ENCODE results near the gene PFN3.

Gene PFN3, protein sequence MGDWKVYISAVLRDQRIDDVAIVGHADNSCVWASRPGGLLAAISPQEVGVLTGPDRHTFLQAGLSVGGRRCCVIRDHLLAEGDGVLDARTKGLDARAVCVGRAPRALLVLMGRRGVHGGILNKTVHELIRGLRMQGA

GRCh38 chr5:177399997-177400868 lies at the start of gene PFN3:
Gene PFN3 (minus strand): TSS chr5:177400661. CDS start chr5:177400576, 85 bp downstream.
- no peak for DNase-seq (ENCODE audit: low spot score)

DNA sequence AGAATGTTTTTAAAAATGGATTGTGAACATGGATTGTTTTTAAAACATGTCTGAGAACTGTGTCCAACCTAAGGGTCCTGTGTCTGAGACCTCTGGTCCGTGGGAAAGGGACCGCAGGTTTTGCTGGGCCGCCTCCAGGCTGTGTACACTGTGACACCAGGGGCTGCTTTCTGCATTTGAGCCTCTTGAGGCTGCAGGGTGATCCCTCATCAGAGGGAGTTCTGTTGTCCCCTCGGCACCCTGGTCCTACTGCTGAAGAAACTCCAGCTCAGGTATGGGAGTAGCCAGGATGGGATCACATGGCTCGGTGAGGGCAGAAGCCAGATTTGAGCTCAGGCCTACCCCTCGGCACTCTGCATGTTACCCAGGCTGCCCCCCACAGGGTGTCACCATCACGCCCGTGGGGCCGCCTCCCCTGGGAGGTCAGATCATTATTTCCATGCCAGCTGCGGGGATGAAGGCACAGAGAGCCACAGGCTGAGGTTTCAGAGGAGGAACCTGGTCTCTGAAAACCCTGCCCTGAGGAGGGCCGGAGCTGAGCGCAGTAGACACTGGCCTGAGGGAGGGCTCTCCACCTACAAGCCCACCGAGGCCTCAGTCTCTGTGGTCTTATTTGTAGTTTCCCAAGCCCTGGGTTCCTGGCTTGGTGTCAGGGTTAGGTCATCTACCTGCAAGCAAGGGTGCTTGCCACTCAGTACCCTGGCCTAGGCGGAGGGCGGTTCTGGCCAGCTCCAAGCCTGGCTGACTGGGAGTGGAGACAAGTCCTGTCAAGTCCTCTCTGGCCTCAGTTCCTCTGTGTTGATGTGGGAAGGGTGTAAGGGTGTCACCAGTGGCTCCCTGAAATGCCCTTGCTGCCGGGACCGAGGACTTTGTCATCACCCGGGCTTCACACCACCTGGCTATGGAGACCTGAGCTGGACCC lies 48.9 kb upstream of the PFN3 start:
- no peak for DNase-seq (ENCODE audit: low spot score)

DNA sequence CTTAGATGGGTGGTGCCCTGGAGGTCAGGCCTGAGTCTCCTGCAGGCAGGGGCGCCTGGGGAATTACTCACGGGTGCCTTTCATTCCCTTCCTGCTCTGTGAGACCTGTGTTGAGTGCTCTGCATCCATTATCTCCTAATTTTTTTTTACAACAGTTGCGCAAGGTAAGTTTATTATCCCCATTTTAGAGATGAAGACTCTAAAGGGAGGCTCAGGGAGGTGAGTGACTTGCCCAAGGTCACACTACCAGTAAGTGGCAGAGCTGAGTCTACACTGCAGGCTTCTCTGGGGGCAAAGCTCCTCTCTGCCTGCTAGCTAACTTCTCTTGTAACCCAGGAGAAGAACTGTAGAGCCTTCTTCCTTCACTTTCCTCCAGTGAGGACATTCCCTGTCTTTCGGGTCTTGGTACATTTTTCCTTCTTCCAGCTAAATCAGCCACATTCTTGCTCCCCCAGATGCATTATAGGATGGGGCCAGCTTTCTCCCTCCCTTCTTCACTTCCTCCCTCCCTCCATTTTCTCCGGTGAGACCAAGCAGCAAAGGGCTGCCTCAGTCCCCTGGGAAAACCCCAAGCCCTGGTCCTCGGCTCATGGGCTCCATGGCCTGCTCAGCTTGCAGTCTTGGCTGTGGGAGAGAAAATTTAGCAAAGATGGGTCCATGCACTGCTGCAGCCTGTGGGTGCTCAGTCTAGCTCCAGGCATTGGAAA lies 47.9 kb upstream of the PFN3 start:
- DNase-seq (ENCODE audit: low spot score) = no peak

DNA sequence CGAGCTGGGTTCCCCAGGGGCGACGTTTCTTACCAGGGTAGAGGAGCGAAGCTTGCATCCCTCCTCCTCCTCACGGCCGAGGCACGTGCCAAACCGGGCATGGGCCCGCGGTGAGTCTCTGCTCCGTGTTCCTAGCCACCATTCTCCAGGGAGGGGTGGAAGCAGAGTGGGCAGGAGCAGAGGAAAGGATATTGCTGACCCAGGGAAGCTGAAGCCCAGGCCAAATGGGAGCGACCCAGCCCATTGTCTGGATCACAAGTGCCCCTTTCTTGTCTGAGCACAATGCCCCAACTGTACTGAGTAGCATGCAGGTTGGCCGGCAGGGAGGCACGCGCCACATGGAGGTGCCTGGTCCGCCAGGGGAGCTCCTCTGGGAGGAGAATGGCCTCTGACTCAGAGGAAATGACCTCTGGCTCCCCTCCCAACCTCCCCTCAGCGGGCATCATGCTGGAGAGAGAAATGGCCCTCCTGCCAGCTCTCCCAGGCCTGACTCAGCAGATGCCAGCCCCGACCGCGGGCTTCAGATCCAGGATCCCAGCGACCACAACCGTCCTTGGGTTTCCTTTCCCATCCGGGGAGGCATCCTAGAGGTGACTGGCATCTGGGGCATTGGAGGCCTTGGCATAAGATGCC lies 47.3 kb upstream of the PFN3 start:
- DNase-seq (ENCODE audit: low spot score) = no peak

DNA sequence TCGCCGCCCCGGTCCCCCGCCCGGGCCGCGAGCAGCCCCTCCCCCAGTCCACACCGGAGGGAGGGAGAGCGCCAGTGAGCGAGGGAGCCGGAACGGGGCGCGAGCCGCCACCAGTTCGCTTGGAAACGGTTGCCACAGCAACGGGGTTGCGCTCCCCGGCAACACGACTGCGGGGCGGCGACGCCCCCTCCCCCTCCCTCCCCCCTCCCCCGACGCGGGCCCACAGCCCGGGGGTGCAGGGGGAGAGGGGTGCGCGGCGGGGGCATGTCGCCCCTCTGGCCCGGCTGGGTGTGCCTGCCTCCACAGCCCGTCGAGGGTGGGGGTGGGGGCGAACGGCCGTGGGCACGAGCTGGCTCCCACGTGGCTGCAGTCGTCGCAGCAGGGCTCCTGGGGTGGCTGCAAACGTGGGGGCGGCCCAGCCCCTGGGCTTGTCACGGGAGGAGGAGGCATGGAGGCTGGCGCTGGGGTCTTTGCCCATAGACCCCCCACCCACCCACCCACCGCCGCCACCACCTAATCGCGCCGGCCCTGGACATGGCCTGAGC lies 46.7 kb upstream of the PFN3 start:
- DNase-seq (ENCODE audit: low spot score) = peak; percentile 53

GRCh38 chr5:177446200-177447065 lies 46.0 kb upstream of the PFN3 start, which contains the start of gene PRR7:
Gene PRR7 (plus strand): TSS chr5:177446814. CDS start chr5:177455068, 8,254 bp downstream.
- peak; percentile 85 for DNase-seq (ENCODE audit: low spot score)

GRCh38 chr5:177445917-177446199 lies 45.4 kb upstream of the PFN3 start:
- DNase-seq (ENCODE audit: low spot score) = no peak

- DNase-seq (ENCODE audit: low spot score) = no peak
These were observed 44.8 kb upstream of the PFN3 start for GRCh38 chr5:177445052-177445916.

- DNase-seq (ENCODE audit: low spot score) = no peak
These were observed 43.9 kb upstream of the PFN3 start for GRCh38 chr5:177444106-177445051.

DNA sequence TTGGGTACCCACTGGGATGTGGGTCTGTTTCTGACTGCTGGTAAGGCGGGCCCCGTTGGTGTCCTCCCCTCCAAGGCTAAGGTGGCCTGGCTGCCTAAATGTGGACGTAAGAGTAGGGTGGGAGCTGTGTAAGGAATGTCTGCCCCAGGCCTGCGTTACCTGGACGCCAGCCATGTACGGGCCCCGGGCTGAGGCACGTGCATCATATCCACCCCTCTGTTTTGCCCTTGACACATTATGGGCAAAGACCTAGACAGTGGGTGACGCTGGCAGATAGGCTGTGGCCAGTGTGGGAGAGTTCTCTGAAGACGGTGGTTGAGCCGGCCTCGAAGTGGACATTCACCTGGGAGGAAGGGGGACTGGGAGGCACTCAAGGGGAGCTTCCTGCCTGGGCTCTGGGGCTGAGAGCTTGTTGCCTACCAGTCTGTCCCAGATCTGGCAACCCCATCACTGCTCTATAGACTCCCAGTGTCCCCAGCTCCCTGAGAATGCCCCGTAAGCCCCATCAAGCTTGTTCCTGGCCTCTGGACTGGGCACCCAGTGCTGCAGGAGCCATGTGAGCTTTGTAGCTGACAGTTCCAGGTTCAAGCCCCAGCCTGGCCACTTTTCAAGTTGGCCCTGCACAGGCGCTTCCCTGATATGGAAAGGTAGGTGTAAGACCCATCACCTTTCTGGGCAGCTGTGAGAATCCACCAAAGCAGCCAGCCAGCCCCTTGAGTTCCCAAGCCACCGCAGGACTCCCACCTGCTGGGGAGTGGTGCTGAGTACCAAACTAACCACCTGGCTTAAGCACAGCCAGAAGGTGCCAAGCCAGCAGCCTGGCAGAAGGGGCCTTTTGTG lies 42.9 kb upstream of the PFN3 start:
- DNase-seq (ENCODE audit: low spot score) = no peak

DNA sequence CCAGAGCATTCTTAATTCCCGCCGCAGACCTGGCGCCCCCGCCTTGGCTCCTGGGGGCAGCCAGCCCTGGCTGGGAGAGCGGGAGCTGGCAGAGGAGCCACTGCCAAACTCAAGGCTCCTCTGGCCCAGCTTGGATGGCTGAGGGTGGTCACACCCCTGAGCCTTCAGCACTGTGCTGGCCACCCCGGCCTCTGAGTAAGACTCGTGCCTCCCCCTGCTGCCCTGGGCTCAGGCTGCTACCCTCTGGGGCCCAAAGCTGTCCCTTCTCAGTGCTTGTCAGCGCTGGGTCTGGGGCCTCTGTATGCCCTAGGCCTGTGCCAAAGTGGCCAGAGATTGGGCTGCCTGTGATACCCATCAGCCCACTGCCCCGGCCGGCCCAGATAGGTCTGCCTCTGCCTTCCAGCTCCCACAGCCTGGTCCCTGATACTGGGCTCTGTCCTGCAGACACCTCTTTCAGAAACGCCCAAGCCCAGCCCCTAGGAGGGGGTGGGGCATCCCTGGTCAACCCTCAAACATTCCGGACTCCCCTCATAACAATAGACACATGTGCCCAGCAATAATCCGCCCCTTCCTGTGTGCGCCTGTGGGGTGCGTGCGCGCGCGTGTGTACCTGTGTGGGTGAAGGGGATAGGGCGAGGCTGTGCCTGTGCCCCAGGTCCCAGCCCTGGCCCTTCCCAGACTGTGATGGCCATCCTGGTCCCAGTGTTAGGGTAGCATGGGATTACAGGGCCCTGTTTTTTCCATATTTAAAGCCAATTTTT lies 41.8 kb upstream of the PFN3 start:
- DNase-seq (ENCODE audit: low spot score) = no peak

GRCh38 chr5:177440990-177441780 lies 40.7 kb upstream of the PFN3 start:
- no peak for DNase-seq (ENCODE audit: low spot score)

DNA sequence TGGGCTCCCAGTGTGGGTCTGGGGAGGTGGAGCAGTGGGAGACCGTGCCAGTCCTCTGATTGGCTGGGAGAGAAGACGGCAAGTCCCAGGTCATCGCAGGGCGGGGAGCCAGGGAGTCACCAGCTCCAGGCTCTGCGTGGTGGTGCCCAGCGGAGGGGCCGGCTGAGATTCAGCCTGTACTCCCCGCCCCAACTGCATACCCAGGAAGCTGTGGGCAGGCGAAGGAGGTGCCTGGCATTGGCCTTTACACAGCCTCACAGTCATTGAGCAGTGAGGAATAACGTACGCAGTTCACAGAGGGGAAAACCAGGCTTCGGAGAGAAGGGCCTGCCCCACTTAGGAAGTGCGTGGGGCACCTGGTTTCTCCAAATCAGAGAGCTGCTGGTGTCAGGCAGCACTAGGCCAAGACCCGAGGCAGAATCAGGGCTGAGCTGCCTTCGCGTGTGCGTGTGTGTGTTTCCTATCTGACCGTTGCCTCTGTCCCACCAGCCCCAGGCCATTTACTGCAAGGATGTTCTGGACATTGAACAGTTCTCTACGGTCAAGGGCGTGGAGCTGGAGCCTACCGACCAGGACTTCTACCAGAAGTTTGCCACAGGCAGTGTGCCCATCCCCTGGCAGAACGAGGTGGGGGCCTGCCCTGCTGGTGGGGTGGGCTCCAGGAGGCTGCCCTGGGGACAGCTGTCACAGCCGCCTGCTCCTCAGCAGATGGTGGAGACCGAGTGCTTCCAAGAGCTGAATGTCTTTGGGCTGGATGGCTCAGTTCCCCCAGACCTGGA lies 39.9 kb upstream of the PFN3 start:
- DNase-seq (ENCODE audit: low spot score) = no peak

DNA sequence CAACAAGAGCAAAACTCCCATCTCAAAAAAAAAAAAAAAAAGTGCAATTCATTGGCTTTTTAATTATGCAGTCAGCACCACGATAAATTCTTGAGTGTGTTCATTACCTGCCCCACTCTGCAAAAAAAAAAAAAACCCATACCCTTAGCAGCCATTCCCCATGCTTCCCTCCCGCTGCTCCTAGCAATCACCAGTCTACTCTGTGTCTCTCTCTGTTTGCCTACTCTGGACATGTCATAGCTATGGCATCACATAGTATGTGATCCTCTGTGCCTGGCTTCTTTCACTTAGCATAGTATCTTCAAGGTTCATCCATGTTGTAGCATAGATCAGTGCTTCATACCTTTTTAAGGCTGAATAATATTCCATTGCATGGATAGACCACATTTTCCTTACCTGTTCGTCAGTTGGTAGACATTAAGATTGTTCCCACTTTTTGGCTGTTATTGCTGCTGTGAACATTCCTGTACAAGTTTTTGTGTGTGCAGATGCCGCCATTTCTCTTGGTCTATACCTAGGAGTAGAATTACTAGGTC lies 39.1 kb upstream of the PFN3 start:
- DNase-seq (ENCODE audit: low spot score) = no peak

GRCh38 chr5:177438468-177438867 lies 38.0 kb upstream of the PFN3 start:
- no peak for DNase-seq (ENCODE audit: low spot score)

Measured in germinal center (tissue), 1 donor.